K562 (cell line): ENCODE results near the gene ADCY5. TPM values are rescaled to one million over a fixed set of nuclear protein-coding genes. Genes with fewer than 3 reads are reported as not detected.

Experiments
- ATAC-seq: fragments of 200-7000 bp; cut with Tn5 transposase; 3 replicates; pipeline ENCODE4 v1.9.1; 2020; ENCODE audit warnings: moderate library complexity
- BruUV-seq: library from RNA; stranded (reverse); fragments of 400-500 nt; replicated peaks from 2 replicates; lab custom pipeline; 2021; lab: Mats Ljungman, UMichigan
- CTCF ChIA-PET: fragments of 300-600 bp; formaldehyde crosslinking; extraction: SDS; loops from one replicate; lab custom pipeline; 2021; ENCODE audit warnings: low intra/inter-chr PET ratio; lab: Yijun Ruan, JAX
- POLR2A ChIA-PET: fragments of 300-600, 350-650 bp; sonication (Branson Sonifier 250); formaldehyde crosslinking; extraction: SDS; loops from one replicate; lab custom pipeline; 2021; ENCODE audit warnings: antibody characterized with exemption, inconsistent platforms; lab: Yijun Ruan, JAX
- DNase-seq, 4 experiments: peaks; one replicate each; pipeline versions ENCODE4 v3.0.0 to v3.0.0-alpha.2; 2011 to 2018; ENCODE audit warnings: low spot score in 3 of 4, mixed read lengths in 3 of 4; ENCODE audit errors: extremely low read depth in 1 of 4
- FAIRE-seq: peaks from 2 replicates; lab custom pipeline; 2011; peaks lifted over from hg19 to GRCh38; lab: Jason Lieb, UNC
- H2AFZ ChIP-seq: 2 replicates; pipeline ENCODE4 v1.6.0; 2011; ENCODE audit warnings: low read depth, low read length, control low read depth, inconsistent platforms
- H3K27ac ChIP-seq: fragments of 200-600 bp; 3 replicates; pipeline ENCODE4 v1.8.0; 2011; ENCODE audit warnings: low read depth, mild to moderate bottlenecking, control low read depth, inconsistent platforms, low read length, moderate library complexity, mixed read lengths; ENCODE audit errors: extremely low read depth
- H3K27me3 ChIP-seq, 2 experiments: fragments of 300-600 bp in 1 of 2; 2 replicates in 1 of 2; 3 replicates in 1 of 2; pipeline versions ENCODE4 v1.6.0 to v1.8.0; 2011; ENCODE audit warnings: inconsistent platforms in 2 of 2, low read length in 2 of 2, mild to moderate bottlenecking in 1 of 2, mixed read lengths in 1 of 2, moderate library complexity in 1 of 2; ENCODE audit not compliant: control insufficient read depth in 2 of 2, insufficient read depth in 2 of 2
- H3K36me3 ChIP-seq: fragments of 300-600 bp; 3 replicates; pipeline ENCODE4 v1.8.0; 2011; ENCODE audit warnings: mild to moderate bottlenecking, low read length, inconsistent platforms; ENCODE audit not compliant: control insufficient read depth, insufficient read depth
- H3K4me1 ChIP-seq, 2 experiments: fragments of 200-600 bp in 1 of 2; replicated peaks in 1 of 2; 2 replicates in 1 of 2; 3 replicates in 1 of 2; pipeline versions ENCODE4 v1.5.1 to v1.8.0; 2011; ENCODE audit warnings: inconsistent platforms in 2 of 2, low read length in 2 of 2, mild to moderate bottlenecking in 1 of 2, mixed read lengths in 1 of 2, moderate library complexity in 1 of 2; ENCODE audit not compliant: control insufficient read depth in 2 of 2, insufficient read depth in 2 of 2
- H3K4me2 ChIP-seq: 2 replicates; pipeline ENCODE4 v1.6.1; 2011; ENCODE audit warnings: low read length, control low read depth, inconsistent platforms, mixed read lengths; ENCODE audit not compliant: insufficient read depth
- H3K4me3 ChIP-seq: fragments of 200-600 bp; sonication (generic), shearing (Covaris generic); 2 replicates; pipeline ENCODE4 v1.5.1; 2016; ENCODE audit warnings: control low read depth, inconsistent platforms
- H3K79me2 ChIP-seq: fragments of 200-600 bp; 3 replicates; pipeline ENCODE4 v1.8.0; 2011; ENCODE audit warnings: low read length, inconsistent platforms; ENCODE audit not compliant: control insufficient read depth, insufficient read depth
- H3K9ac ChIP-seq, 2 experiments: 2 replicates each; pipeline versions ENCODE4 v1.6.0 to v1.6.1; 2011; ENCODE audit warnings: low read depth in 2 of 2, low read length in 2 of 2, control low read depth in 1 of 2, inconsistent platforms in 1 of 2, mild to moderate bottlenecking in 1 of 2, mixed read lengths in 1 of 2; ENCODE audit not compliant: insufficient read depth in 1 of 2
- H3K9me1 ChIP-seq: one replicate; pipeline ENCODE4 v1.6.0; 2011; ENCODE audit warnings: inconsistent platforms, mild to moderate bottlenecking, low read length, moderate library complexity; ENCODE audit not compliant: control insufficient read depth, insufficient read depth
- H3K9me3 ChIP-seq: replicated peaks from 2 replicates; pipeline ENCODE4 v1.5.1; 2011; ENCODE audit warnings: low read depth, low read length, inconsistent platforms; ENCODE audit not compliant: control insufficient read depth, insufficient read depth
- H4K20me1 ChIP-seq: replicated peaks from 2 replicates; pipeline ENCODE4 v1.6.1; 2011; ENCODE audit warnings: low read length, inconsistent platforms, mixed read lengths; ENCODE audit not compliant: control insufficient read depth, insufficient read depth
- ERF ChIP-seq: fragments of 450-650 bp; formaldehyde crosslinking; IDR thresholded peaks from 2 replicates; pipeline ENCODE4 v1.4.0; 2020; ENCODE audit warnings: mild to moderate bottlenecking, mixed read lengths
- HDAC1 ChIP-seq, 2 experiments: fragments of 450-650 bp; IDR thresholded peaks; 2 replicates each; pipeline ENCODE4 v1.6.1; 2016 to 2017; ENCODE audit warnings: inconsistent platforms in 1 of 2, mild to moderate bottlenecking in 1 of 2, moderate library complexity in 1 of 2
- HMGN3 ChIP-seq: IDR thresholded peaks from 2 replicates; pipeline ENCODE4 v1.6.1; 2011; ENCODE audit warnings: borderline replicate concordance, low read depth, mild to moderate bottlenecking, mixed read lengths, low read length; ENCODE audit not compliant: insufficient read length; ENCODE audit errors: extremely low read depth
- MYC ChIP-seq, 2 experiments: fragments of 250-450 bp in 1 of 2; sonication (Bioruptor Pico) in 1 of 2; IDR thresholded peaks; 2 replicates each; pipeline versions ENCODE4 v1.5.1 to v1.6.1; 2012 to 2021; ENCODE audit warnings: low read depth in 2 of 2, borderline replicate concordance in 1 of 2, improper control_type of control experiment in 1 of 2, low read length in 1 of 2, mild to moderate bottlenecking in 1 of 2, moderate library complexity in 1 of 2
- RFX1 ChIP-seq: fragments of 450-650 bp; IDR thresholded peaks from 2 replicates; pipeline ENCODE4 v1.6.1; 2016; ENCODE audit warnings: mild to moderate bottlenecking, moderate library complexity
- ZNF232 ChIP-seq: sonication (generic); formaldehyde crosslinking; IDR thresholded peaks from 2 replicates; pipeline ENCODE4 v1.8.0; 2022; ENCODE audit warnings: mild to moderate bottlenecking, missing genetic modification reagents
- WGBS: fragments of 100-300 bp; shearing (Covaris generic); methylation state at CpG from one replicate; pipeline ENCODE4 v1.1.6; 2016; ENCODE audit warnings: low coverage, mixed read lengths; ENCODE audit not compliant: insufficient coverage; ENCODE audit errors: missing lambda C conversion rate; 5-methylcytosine and 5-hydroxymethylcytosine counted together
- in situ Hi-C: fragments of 300-500 bp; cut with MboI; formaldehyde crosslinking; loops from 4 replicates; pipeline ENCODE4 v1.15.0; 2018; ENCODE audit warnings: inconsistent platforms, mixed read lengths
- intact Hi-C: fragments of 100-400 bp; cut with micrococcal nuclease; formaldehyde crosslinking; loops from 2 replicates; pipeline ENCODE4 v1.14.2; 2022
- polyA plus RNA-seq, 8 experiments: library from polyadenylated mRNA; depleted of rRNA in 4 of 8; stranded (reverse) in 5 of 8; unstranded in 3 of 8; fragments of >200 nt; fragmentation: Nextera tagmentation in 2 of 8; fragmentation: Illumina TruSeq in 1 of 8; extraction: Ambion mirVana in 2 of 8; extraction: Trizol in 1 of 8; gene quantifications; 2 replicates each; pipeline versions ENCODE4 v1.2.1 to v1.2.3, GENCODE V29; 2011 to 2014; ENCODE audit warnings: inconsistent platforms in 1 of 8, missing spikeins in 1 of 8
- total RNA-seq, 7 experiments: library from RNA; depleted of rRNA in 6 of 7; stranded (reverse); fragments of >200 nt in 6 of 7; fragmentation: Illumina TruSeq in 2 of 7; extraction: Trizol in 2 of 7; gene quantifications; 2 replicates each; pipeline versions ENCODE4 v1.2.1 to v1.2.3, GENCODE V29; 2011 to 2021; ENCODE audit warnings: low replicate concordance in 1 of 7

Gene ADCY5
- total and polyA plus RNA-seq, 9 of the 15 experiments (the other 6 are each of a cell fraction or from before 2014, with no cell fraction given), result under 0.01 TPM; not detected in 8

- TF ChIP-seq ZNF232 (CRISPR knock-in tag), result no peak
- no peak for TF ChIP-seq MYC (IDR thresholded peaks at IDR 0.05; ENCODE audit: low read depth, low read length)
- TF ChIP-seq MYC (CRISPR knock-in tag; IDR thresholded peaks at IDR 0.05; ENCODE audit: borderline replicate concordance, low read depth), result no peak
- TF ChIP-seq HMGN3, result no peak
- TF ChIP-seq HDAC1 (IDR thresholded peaks at IDR 0.05), result no peak
Observed at GRCh38 chr3:123348471-123349200, 100.3 kb downstream of the ADCY5 start (continued).

- ATAC-seq (no peak), DNase-seq (no peak), FAIRE-seq (no peak)
- POLR2A ChIA-PET, result interaction anchor here (0.6 kb wide), 2 partner anchors 11 to 134 kb away, joined by 3 read pairs; no protein-coding TSS in a partner anchor
- in situ Hi-C loops, result no loop called here
- H3K9me1 ChIP-seq, result no peaks in the 10 kb centered on the region
- under 1% methylated on average over 12 of the region's 15 CpGs for WGBS
- intact Hi-C loops, result no loop called here
- no peak overlapping the region for H3K4me2 ChIP-seq
- no peaks in the 10 kb centered on the region for H3K36me3 ChIP-seq
- H3K4me1 ChIP-seq, result no peaks in the 10 kb centered on the region; a peak in 1 of 5 replicates
- CTCF ChIA-PET, result no interaction called here
- peaks cover 0 to 58% of the 10 kb centered on the region in 2 experiments; a peak in 2 of 5 replicates for H3K27me3 ChIP-seq
- no peaks in the 10 kb centered on the region for H3K9me3 ChIP-seq
- H3K9ac ChIP-seq, result no peak overlapping the region
- H4K20me1 ChIP-seq, result peaks cover 3% of the 10 kb centered on the region; the same call in 1 of the 2 replicates
- H3K4me3 ChIP-seq, result no peak overlapping the region
- H3K79me2 ChIP-seq, result no peaks in the 10 kb centered on the region
- H2AFZ ChIP-seq, result no peak overlapping the region
- H3K27ac ChIP-seq, result no peak overlapping the region
- peak; percentile 45 for TF ChIP-seq RFX1
- no peak for TF ChIP-seq ERF (CRISPR knock-in tag)
- BruUV-seq, result no TSS peak
Observed at GRCh38 chr3:123347691-123348264, 101.1 kb downstream of the ADCY5 start.
